ENCODE results near the gene CLK4. TPM values are rescaled to one million over a fixed set of nuclear protein-coding genes. Genes with fewer than 3 reads are reported as not detected.

The CLK4 gene
- total and polyA plus RNA-seq, 2 of the 8 experiments (the other 6 are each of a cell fraction or from before 2014, with no cell fraction given): 8.1 to 12.6 TPM

DNA sequence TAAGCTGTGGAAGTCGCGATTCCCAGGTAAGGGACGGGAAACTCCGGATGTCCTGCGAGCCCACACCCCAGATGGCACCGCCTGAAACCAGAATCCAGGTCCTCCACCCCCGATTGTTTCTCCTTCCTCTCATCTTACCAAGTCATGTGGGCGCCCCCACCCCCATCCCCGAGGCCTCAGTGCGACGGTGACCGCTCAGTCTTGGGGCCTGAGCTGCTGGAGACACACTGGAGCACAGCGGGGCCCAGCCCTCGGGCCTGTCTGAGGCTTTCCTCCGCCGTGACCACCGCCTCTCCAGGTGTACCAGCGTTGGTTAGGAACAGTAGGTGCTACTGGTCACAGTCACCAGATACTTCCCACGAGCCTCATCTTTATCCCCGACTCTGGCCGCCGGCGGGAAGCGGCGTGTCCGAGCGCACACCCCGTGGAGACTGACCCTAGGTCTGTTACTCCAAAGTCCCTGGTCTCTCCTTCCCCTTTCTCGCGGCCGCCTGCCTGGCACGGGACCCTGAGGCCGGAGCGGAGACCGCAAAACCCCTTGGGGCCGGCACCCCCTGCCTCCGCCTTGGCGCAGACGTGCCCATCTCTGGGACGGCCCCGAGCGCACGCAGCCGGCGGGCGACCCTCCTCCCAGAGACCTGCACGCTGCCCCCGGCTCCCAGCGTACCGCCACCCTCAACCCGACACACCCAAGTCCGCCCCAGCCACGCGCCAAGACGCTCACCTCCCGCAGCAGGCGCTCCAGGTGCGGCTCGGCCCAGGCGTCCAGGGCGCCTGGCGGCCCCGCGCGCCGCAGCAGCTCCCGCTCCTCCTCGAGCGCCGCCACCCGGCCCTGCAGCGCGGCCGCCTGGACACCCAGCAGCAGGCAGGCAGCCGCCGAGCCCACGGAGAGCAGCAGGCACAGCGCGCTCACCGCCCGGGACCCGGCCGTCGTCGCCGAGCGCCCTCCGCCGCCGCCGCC is 37.4 kb downstream of the CLK4 start (continued):
- TF ChIP-seq CREB1 (IDR thresholded peaks at IDR 0.05): no peak
- no peak for TF ChIP-seq GTF2F1 (IDR thresholded peaks at IDR 0.05; ENCODE audit: borderline replicate concordance, low read depth, low read length)
- no peak for TF ChIP-seq NANOG (IDR thresholded peaks at IDR 0.05; ENCODE audit: insufficient read depth, low read depth, low read length, poor library complexity, severe bottlenecking)
- no peak for TF ChIP-seq SIX5 (IDR thresholded peaks at IDR 0.05; ENCODE audit: low read depth, low read length)
- TF ChIP-seq, protein P1, sequence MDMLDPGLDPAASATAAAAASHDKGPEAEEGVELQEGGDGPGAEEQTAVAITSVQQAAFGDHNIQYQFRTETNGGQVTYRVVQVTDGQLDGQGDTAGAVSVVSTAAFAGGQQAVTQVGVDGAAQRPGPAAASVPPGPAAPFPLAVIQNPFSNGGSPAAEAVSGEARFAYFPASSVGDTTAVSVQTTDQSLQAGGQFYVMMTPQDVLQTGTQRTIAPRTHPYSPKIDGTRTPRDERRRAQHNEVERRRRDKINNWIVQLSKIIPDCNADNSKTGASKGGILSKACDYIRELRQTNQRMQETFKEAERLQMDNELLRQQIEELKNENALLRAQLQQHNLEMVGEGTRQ (IDR thresholded peaks at IDR 0.05; ENCODE audit: low read length): no peak
- TF ChIP-seq, protein P2, sequence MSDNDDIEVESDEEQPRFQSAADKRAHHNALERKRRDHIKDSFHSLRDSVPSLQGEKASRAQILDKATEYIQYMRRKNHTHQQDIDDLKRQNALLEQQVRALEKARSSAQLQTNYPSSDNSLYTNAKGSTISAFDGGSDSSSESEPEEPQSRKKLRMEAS (IDR thresholded peaks at IDR 0.05): no peak
- peak; percentile 56 for TF ChIP-seq KDM4A (IDR thresholded peaks at IDR 0.05; ENCODE audit: low read depth, low read length, severe bottlenecking)
- TF ChIP-seq EZH2 (IDR thresholded peaks at IDR 0.05; ENCODE audit: low read depth, low read length, severe bottlenecking): peak; percentile 66
- no peak for TF ChIP-seq SP2 (IDR thresholded peaks at IDR 0.05; ENCODE audit: low read length)
- TF ChIP-seq, protein P3, sequence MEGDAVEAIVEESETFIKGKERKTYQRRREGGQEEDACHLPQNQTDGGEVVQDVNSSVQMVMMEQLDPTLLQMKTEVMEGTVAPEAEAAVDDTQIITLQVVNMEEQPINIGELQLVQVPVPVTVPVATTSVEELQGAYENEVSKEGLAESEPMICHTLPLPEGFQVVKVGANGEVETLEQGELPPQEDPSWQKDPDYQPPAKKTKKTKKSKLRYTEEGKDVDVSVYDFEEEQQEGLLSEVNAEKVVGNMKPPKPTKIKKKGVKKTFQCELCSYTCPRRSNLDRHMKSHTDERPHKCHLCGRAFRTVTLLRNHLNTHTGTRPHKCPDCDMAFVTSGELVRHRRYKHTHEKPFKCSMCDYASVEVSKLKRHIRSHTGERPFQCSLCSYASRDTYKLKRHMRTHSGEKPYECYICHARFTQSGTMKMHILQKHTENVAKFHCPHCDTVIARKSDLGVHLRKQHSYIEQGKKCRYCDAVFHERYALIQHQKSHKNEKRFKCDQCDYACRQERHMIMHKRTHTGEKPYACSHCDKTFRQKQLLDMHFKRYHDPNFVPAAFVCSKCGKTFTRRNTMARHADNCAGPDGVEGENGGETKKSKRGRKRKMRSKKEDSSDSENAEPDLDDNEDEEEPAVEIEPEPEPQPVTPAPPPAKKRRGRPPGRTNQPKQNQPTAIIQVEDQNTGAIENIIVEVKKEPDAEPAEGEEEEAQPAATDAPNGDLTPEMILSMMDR (IDR thresholded peaks at IDR 0.05; ENCODE audit: control extremely low read depth in 1 of 3, insufficient read depth in 1 of 3, low read depth in 1 of 3, low read length in 3 of 3): peak in 2 of 3 experiments; percentile 25 to 53; a peak in 3 of 4 replicates
- 0 out of 2 replicates have a peak, but pooled peaks have one; percentile 4 for TF ChIP-seq EGR1 (IDR thresholded peaks at IDR 0.05; ENCODE audit: borderline replicate concordance, low read depth, low read length)
- TF ChIP-seq, protein P4, sequence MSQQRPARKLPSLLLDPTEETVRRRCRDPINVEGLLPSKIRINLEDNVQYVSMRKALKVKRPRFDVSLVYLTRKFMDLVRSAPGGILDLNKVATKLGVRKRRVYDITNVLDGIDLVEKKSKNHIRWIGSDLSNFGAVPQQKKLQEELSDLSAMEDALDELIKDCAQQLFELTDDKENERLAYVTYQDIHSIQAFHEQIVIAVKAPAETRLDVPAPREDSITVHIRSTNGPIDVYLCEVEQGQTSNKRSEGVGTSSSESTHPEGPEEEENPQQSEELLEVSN (IDR thresholded peaks at IDR 0.05): no peak
- TF ChIP-seq SAP30 (IDR thresholded peaks at IDR 0.05; ENCODE audit: insufficient read depth, insufficient replicate concordance, low read length): no peak
- no peak for TF ChIP-seq RNF2 (IDR thresholded peaks at IDR 0.05; ENCODE audit: borderline replicate concordance, low read depth, low read length, missing control alignments, poor library complexity, severe bottlenecking)
- TF ChIP-seq SP4 (IDR thresholded peaks at IDR 0.05; ENCODE audit: low read length): no peak
- peak; percentile 44 for TF ChIP-seq ASH2L (IDR thresholded peaks at IDR 0.05; ENCODE audit: low read length)

Measured in H1 (cell line).